Activated B cell treated with CpG ODN at 0.5 μM for 24 hours (primary cell): Measurements from ENCODE around the gene CASKIN1. TPM values are rescaled to one million over a fixed set of nuclear protein-coding genes. Genes with fewer than 3 reads are reported as not detected.
A peak's percentile ranks its signal among the peaks of the same experiment; 100 is the strongest.
"Not testable (repeated sequence)": the region's sequence is repeated elsewhere in the genome, so short reads cannot be mapped to it uniquely, and the experiment has no call there.

ENCODE experiments used
- ATAC-seq: fragments of 200-7000 bp; cut with Tn5 transposase; one replicate; pipeline ENCODE4 v1.10.0; 2021; ENCODE audit warnings: low read depth, mild to moderate bottlenecking, moderate library complexity
- CTCF ChIA-PET: fragments of 350-600 bp; sonication (Branson Sonifier 250); formaldehyde crosslinking; loops from one replicate; lab custom pipeline; 2021; ENCODE audit warnings: antibody characterized with exemption; lab: Charles Lee
- POLR2A ChIA-PET: fragments of 350-600 bp; sonication (Branson Sonifier 250); formaldehyde crosslinking; loops from one replicate; lab custom pipeline; 2021; ENCODE audit warnings: antibody characterized with exemption; lab: Charles Lee
- DNase-seq: peaks from one replicate; pipeline ENCODE4 v3.0.0; 2022
- H3K27ac Mint-ChIP-seq: one replicate; pipeline ENCODE4 v1.8.0; 2020; ENCODE audit warnings: mixed read lengths
- H3K27me3 Mint-ChIP-seq: one replicate; pipeline ENCODE4 v1.8.0; 2021; ENCODE audit warnings: mixed read lengths
- H3K36me3 Mint-ChIP-seq: one replicate; pipeline ENCODE4 v1.8.0; 2021; ENCODE audit warnings: low read depth, mixed read lengths
- H3K4me1 Mint-ChIP-seq: one replicate; pipeline ENCODE4 v1.8.0; 2021; ENCODE audit warnings: mixed read lengths
- H3K4me3 Mint-ChIP-seq: one replicate; pipeline ENCODE4 v1.8.0; 2020; ENCODE audit warnings: mild to moderate bottlenecking, mixed read lengths
- H3K9me3 Mint-ChIP-seq: one replicate; pipeline ENCODE4 v1.8.0; 2020; ENCODE audit warnings: mixed read lengths
- intact Hi-C: fragments of 100-400 bp; cut with micrococcal nuclease; formaldehyde crosslinking; loops from one replicate; pipeline ENCODE4 v1.15.1; 2024
- total RNA-seq: library from RNA; stranded (reverse); gene quantifications from 2 replicates; pipeline ENCODE4 v1.2.3, GENCODE V29; 2022
- TF ChIP-seq, protein P1 (sequence below): fragments of 200-600 bp; IDR thresholded peaks from one replicate; pipeline ENCODE4 v1.8.0; 2022; ENCODE audit warnings: antibody characterized with exemption, mild to moderate bottlenecking

The CASKIN1 gene
- total RNA-seq, 1 donor from 2014 or later, result not detected

DNA sequence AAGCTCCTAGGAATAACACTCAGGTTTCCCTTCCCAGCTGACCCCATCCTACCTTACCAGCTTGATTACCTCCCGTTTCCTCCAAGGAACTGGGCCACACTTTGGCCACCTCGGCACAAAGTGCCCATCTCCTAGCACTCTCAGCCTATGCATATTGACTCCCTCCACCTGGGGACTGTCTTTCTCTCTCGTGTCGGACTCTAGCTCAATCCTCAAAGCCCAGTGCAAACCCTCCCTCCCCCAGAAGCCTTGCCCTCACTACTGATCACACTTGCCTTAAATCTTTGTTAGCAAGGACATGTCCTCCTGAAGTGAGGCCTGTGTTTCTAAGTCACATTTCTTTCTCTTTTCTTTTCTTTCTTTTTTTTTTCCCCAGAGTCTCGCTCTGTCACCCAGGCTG, 50.6 kb downstream of the CASKIN1 start:
- Mint-ChIP-seq H3K36me3 (no peaks in the 10 kb centered on the region), H3K9me3 (no peaks in the 10 kb centered on the region), H3K4me3 (no peak overlapping the region), H3K27me3 (no peaks in the 10 kb centered on the region), H3K4me1 (peaks cover 12% of the 10 kb centered on the region), H3K27ac (peak overlapping the region; percentile 8)
- ChIA-PET POLR2A (interaction anchor here (0.6 to 5.2 kb wide), 4 partner anchors 10 to 319 kb away, joined by 3 to 46 read pairs (median 9); partner anchors contain the start of genes PKD1, RPS2 and TRAF7), CTCF (interaction anchor here (1.3 kb wide), 1 partner anchor 9 kb away, joined by 4 read pairs; the partner anchor contains the start of gene TRAF7)
- no peak for DNase-seq
- intact Hi-C loops, result no loop called here
- no peak for ATAC-seq
- TF ChIP-seq, protein P1, sequence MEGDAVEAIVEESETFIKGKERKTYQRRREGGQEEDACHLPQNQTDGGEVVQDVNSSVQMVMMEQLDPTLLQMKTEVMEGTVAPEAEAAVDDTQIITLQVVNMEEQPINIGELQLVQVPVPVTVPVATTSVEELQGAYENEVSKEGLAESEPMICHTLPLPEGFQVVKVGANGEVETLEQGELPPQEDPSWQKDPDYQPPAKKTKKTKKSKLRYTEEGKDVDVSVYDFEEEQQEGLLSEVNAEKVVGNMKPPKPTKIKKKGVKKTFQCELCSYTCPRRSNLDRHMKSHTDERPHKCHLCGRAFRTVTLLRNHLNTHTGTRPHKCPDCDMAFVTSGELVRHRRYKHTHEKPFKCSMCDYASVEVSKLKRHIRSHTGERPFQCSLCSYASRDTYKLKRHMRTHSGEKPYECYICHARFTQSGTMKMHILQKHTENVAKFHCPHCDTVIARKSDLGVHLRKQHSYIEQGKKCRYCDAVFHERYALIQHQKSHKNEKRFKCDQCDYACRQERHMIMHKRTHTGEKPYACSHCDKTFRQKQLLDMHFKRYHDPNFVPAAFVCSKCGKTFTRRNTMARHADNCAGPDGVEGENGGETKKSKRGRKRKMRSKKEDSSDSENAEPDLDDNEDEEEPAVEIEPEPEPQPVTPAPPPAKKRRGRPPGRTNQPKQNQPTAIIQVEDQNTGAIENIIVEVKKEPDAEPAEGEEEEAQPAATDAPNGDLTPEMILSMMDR, result no peak

DNA sequence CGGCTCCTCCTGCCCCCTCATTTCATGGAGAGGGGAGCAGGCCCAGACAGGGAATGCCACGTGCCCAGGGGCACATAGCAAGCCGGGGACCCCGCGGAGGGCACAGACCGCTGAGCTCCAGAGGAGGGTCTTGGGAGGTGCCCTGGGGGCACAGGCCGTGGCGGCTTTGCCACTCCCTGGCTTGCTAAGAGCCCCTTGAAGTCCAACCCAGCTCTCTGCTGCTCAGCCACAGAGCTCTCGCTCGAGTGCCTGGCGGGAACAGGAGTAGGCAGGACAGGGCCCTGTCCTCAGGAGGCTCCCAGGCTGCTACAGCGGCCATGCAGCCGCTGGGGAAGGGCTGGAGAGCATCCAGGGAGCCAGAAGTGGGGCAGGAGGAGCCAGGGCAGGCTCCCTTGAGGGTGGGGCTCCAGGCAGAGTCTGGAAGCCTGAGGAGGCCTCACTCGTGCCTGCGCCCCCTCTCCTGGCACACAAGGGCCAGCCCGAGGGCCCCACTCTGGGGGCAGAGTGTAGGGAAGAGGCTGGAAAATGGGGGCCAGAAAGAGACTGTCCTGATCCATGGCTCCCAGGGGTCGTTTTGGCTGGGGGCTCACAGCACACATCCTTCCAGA, 52.4 kb downstream of the CASKIN1 start:
- no peak for DNase-seq
- no peak overlapping the region for H3K27ac Mint-ChIP-seq
- intact Hi-C loops, result no loop called here
- H3K27me3 Mint-ChIP-seq, result no peaks in the 10 kb centered on the region
- POLR2A ChIA-PET, result interaction anchor here (5.2 kb wide), 1 partner anchor 11 kb away, joined by 46 read pairs; the partner anchor contains the start of gene TRAF7
- H3K36me3 Mint-ChIP-seq, result no peaks in the 10 kb centered on the region
- TF ChIP-seq, protein P1, result no peak
- no peaks in the 10 kb centered on the region for H3K9me3 Mint-ChIP-seq
- no peak for ATAC-seq
- CTCF ChIA-PET, result no interaction called here
- H3K4me1 Mint-ChIP-seq, result peaks cover 4% of the 10 kb centered on the region
- H3K4me3 Mint-ChIP-seq, result no peak overlapping the region

DNA sequence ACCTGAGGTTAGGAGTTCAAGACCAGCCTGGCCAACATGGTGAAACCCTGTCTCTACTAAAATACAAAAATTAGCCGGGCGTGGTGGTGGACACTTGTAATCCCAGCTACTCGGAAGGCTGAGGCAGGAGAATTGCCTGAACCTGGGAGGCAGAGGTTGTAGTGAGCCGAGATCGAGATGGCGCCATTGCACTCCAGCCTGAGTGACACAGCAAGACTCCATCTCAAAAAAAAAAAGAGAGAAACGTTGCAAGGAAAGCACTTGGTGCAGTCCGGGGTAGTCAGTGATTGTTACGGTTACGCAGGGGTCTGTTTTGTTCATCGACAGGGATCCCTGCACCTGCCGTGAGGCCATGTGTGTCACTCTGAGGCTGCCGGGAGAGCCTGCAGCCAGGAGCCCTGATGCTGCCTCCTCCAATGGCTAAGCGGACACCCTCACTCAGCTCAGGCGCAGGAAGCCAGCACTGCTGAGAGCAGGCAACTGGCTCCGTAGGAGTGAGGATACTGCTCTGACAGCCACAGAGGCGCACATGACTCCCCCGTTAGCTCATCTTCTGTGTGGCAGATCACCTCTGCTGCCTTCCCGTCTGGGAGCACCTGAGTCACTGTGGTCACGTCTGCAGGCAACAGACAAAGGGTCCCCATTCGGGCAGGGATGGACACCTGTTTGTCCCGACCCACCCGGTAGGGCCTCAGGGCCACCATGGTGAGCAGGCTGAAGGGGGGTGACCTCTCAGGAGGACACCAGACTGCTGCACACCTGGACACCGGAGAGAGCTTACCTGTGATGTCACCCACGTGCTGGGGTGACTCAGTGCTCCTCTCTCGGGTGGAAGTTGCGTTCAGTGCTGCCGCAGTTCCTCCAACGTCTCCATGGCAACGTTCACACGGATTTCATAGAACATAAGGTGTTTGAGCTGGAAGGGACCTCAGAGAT, 53.2 kb downstream of the CASKIN1 start:
- POLR2A ChIA-PET, result interaction anchor here (0.7 to 5.2 kb wide), 2 partner anchors 12 to 87 kb away, joined by 3 to 46 read pairs; partner anchors contain the start of gene TRAF7
- TF ChIP-seq, protein P1, result no peak
- Mint-ChIP-seq H3K36me3 (no peaks in the 10 kb centered on the region), H3K27ac (no peak overlapping the region), H3K4me1 (peaks cover 4% of the 10 kb centered on the region), H3K9me3 (no peaks in the 10 kb centered on the region), H3K4me3 (no peak overlapping the region), H3K27me3 (no peaks in the 10 kb centered on the region)
- CTCF ChIA-PET, result no interaction called here
- intact Hi-C loops, result no loop called here
- no peak for ATAC-seq
- DNase-seq, result no peak

DNA sequence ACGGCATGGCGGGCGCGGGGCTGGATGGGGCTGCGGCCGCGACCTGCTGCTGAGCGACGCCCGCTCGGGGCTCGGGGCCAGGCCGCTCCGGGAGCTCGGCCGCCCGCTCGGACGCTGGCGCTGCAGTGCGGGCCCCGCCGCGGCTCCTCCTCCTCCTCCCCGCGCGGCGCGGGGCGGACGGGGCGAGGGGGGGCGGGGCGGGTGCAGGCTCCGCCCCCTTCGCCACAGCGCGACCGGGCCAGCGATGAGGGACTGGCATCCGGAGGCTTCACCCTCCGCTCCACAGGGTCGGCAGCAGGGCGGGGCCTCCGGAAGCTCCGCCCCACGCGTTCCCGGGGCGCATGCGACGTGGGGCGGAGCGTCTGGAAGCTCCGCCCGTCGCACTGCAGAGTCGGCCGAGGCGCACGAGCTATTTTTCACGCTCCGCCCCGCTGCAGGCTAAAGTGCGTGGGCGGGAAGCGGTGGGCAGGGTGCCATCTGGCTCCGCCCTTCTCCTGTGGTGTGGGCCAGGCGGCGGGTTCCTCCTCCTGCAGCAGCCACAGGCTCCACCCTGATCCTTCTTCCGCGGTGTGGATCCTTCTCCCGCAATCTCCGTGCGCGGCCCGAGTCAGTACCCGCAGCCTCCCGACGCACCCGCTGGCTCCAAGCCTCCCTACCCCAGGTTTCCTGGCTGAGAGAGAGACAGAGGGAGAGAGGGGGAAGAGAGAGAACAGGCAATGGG, 60.5 kb downstream of the CASKIN1 start, which contains the start of gene PKD1:
Gene PKD1 (minus strand): TSS at position 129 of the 721 bp plus-strand sequence. CDS start 209 bp downstream, outside the sequence.
- not testable (repeated sequence) for H3K27me3 Mint-ChIP-seq, H3K36me3 Mint-ChIP-seq, H3K9me3 Mint-ChIP-seq
- Mint-ChIP-seq H3K4me3 (peak within 1 kb of the TSS; percentile 95), H3K4me1 (peaks cover 13% of the 10 kb centered on the region), H3K27ac (peak within 1 kb of the TSS; percentile 97)
- intact Hi-C loops, result loop anchor here (2.0 kb wide), 1 partner anchor 17 kb away; no protein-coding TSS in a partner anchor
- peak; percentile 79 for ATAC-seq
- ChIA-PET POLR2A (interaction anchor here (0.5 to 1.3 kb wide), 5 partner anchors 11 to 429 kb away, joined by 3 to 26 read pairs (median 6); partner anchors contain the start of genes RPS2 and TRAF7), CTCF (interaction anchor here (0.8 to 0.9 kb wide), 2 partner anchors 19 to 113 kb away, joined by 3 to 4 read pairs; no protein-coding TSS in a partner anchor)
- DNase-seq, result peak; percentile 100

DNA sequence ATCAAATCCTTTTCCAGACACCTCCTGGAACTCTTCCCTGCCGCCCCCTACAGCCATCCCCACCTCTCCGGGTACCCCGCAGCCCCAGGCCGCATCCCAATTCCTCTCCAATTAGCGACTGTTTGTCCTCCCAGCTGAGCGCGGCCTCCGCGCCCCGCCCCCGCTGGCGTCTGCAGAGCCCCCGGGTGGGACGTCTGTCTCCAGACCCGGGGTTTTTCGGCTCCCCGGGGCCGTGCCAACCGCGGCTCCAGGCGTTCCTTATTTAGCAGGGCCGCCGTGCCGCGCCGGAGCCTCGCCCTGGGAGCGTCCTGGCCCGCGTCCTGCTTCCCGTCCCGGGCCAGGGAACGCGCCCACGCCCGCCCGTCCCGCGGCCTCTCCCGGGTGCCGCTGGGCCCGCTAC, 61.3 kb downstream of the CASKIN1 start:
- CTCF ChIA-PET, POLR2A ChIA-PET, H3K9me3 Mint-ChIP-seq, H3K27ac Mint-ChIP-seq, DNase-seq, H3K27me3 Mint-ChIP-seq, intact Hi-C loops, ATAC-seq, H3K36me3 Mint-ChIP-seq: not testable (repeated sequence)
- H3K4me1 Mint-ChIP-seq, result peaks cover 11% of the 10 kb centered on the region
- peak overlapping the region; percentile 77 for H3K4me3 Mint-ChIP-seq

DNA sequence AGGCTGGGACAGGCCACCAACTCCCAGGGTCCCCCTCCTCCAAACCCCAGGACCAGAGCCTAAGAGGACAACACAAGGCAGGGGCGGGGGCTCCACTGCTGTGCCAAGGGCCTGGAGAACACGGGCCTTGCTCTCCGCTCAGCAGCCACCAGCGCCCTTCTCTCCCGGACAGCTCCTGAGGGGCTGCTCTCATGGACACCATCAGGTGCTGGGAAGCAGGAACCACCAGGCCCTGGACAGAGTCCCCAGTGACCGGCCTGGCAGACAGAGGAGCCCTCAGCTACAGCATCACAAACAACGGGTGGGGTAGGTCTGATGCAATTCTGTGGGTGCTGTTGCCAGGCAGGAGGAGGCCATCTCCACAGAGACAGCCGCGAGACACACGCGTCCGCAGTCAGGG, 62.6 kb downstream of the CASKIN1 start:
- intact Hi-C loops, DNase-seq, H3K9me3 Mint-ChIP-seq, H3K36me3 Mint-ChIP-seq, H3K27me3 Mint-ChIP-seq, POLR2A ChIA-PET, H3K4me3 Mint-ChIP-seq, CTCF ChIA-PET, ATAC-seq, H3K27ac Mint-ChIP-seq: not testable (repeated sequence)
- H3K4me1 Mint-ChIP-seq, result peaks cover 13% of the 10 kb centered on the region

DNA sequence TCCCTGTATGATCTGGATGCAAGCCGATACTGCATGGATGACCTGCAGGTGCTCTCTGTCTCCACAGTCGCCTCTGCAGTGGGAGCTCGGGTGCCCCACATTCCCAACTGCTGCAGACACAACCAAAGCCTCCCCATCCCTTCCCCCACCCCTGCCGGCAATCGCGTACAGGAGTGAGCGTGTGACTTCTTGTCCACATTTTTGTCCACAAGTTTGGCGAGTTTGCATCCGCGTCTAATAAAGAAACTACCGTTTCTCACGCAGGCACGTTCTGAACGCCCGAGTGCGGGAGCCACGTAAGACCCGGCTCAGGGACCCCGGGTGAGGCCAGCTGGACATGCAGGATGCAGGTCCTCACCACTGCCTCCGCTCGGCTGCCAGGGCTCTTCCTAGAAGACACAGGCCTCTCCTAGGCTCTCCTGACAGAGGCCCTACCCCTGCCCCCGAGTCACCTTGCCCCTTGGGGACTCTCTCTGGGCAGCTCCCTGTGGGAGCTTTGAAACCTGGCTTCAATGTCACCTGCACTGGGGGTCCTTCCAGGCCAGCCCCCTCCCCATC, 66.4 kb downstream of the CASKIN1 start:
- CTCF ChIA-PET, H3K36me3 Mint-ChIP-seq, H3K27me3 Mint-ChIP-seq, intact Hi-C loops, ATAC-seq, H3K27ac Mint-ChIP-seq, H3K4me3 Mint-ChIP-seq, POLR2A ChIA-PET, DNase-seq, H3K9me3 Mint-ChIP-seq: not testable (repeated sequence)
- peaks cover 28% of the 10 kb centered on the region for H3K4me1 Mint-ChIP-seq

DNA sequence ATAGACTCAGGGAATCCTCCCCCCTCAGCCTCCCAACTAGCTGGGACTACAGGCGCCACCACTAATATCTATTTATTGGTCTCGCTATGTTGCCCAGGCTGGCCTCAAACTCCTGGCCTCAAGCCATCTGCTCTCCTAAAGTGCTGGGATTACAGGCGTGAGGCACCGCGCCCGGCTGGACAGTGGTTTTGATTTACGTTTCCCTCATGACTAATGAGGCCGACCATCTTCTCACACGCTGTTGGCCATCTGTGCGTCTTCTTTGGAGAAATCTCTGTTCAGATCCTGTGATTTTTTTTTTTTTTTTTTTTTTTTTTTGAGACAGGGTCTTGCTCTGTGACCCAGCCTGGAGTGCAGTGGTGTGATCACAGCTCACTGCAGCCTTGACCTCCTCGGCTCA, 67.2 kb downstream of the CASKIN1 start:
- H3K4me3 Mint-ChIP-seq, ATAC-seq, CTCF ChIA-PET, H3K27ac Mint-ChIP-seq, H3K36me3 Mint-ChIP-seq, POLR2A ChIA-PET, DNase-seq, H3K9me3 Mint-ChIP-seq, H3K27me3 Mint-ChIP-seq, intact Hi-C loops: not testable (repeated sequence)
- H3K4me1 Mint-ChIP-seq, result peaks cover 25% of the 10 kb centered on the region
